HG03439 (cell line): ENCODE measurements around the gene SPECC1L.
A peak's percentile ranks its signal among the peaks of the same experiment; 100 is the strongest.
"Not testable (repeated sequence)": the region's sequence is repeated elsewhere in the genome, so short reads cannot be mapped to it uniquely, and the experiment has no call there.

Experiments
- ATAC-seq: cut with Tn5 transposase; IDR thresholded peaks from one replicate; pipeline ENCODE4 v1.9.1; 2021; ENCODE audit warnings: mild to moderate bottlenecking, moderate library complexity; ENCODE audit not compliant: unreplicated experiment

SPECC1L gene

GRCh38 chr22:24270556-24271385 lies at the start of gene SPECC1L:
Gene SPECC1L (plus strand): TSS chr22:24270831. CDS start chr22:24302232, 31,401 bp downstream.
- ATAC-seq: peak; percentile 91

DNA sequence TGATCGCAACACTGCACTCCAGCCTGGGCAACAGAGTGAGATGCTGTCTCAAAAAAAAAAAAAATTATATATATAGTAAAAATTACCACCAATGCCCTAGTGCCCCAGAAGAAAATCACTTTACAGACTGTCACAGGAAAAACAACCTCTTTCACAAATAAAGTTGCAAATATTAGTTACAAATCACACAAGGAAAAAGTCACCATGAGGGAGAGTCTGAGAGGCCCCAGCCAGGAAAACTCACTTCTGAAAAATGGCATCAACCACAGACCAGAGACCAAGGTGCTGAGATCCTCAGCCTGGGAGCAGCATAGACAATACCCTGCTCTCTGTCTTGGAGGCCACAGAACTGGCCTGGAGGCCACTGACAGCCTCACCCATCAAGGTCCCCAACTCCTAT lies 46.2 kb upstream of the SPECC1L start:
- no peak for ATAC-seq

DNA sequence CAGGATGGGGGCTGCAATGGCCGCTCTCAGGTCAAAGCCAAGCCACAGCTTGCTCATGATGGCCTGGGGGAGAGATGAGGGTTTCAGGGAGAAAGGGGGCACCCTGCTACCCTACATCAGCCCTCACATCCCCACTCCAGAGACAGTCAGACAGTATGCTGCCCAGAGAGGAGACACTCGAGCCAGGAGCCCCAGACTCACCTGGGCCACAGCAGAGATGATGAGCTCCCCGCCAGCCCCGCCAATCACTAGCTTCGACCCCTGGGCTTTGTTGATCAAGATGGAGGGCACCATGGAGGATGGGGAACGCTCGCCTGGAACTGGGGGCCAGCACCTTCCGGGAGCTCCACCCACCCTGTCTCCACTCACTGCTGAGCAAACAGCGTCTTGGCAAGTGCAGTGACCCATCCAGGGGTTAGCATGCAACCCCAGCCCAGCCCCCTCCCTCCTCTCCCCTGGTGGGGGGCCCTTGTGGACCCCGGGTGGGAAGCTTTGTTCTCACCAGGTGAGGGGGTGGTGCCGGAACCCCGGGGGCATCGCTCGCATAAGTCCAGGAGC lies 45.5 kb upstream of the SPECC1L start:
- ATAC-seq: no peak

DNA sequence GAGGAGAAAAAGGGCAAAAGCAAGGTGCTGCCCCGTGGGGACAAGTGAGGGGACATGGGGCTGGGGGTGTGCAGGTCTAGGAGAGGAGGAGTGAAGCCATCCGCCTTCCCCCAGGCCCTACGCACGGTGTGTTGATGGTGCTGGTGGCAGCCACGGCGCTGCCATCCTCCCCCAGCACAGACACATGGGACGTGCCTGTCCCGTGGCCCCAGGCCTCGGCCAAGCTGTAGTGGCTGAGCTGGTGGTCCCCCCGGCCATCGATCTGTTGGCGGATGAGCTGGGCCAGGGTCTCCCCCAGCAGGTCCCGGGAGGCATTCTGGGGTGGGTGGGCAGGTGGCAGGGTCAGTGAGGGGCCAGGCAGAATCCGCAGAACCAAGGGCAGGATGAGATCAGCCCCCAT lies 44.7 kb upstream of the SPECC1L start:
- no peak for ATAC-seq

GRCh38 chr22:24230911-24231656 lies 39.5 kb upstream of the SPECC1L start:
- ATAC-seq: no peak

DNA sequence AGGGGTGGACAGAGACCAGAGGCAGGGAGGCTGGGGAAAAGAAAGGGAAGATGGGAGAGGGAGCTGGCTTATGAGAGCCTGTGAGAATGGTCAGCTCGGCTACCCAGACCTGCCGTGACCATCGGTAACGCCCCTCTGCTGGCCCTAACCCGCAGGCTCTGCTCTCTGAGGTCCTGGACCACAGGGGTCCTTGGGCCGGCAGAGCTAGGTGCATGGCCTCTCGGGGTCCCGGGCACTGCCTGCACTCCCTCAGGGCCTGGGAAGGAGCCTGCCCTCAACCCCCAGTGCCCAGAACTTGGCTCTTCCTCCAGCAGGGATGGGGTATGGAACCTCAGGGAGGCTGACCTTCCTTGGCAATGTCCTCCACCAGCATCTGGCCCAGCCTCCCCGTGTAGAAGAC lies 38.9 kb upstream of the SPECC1L start:
- no peak for ATAC-seq

DNA sequence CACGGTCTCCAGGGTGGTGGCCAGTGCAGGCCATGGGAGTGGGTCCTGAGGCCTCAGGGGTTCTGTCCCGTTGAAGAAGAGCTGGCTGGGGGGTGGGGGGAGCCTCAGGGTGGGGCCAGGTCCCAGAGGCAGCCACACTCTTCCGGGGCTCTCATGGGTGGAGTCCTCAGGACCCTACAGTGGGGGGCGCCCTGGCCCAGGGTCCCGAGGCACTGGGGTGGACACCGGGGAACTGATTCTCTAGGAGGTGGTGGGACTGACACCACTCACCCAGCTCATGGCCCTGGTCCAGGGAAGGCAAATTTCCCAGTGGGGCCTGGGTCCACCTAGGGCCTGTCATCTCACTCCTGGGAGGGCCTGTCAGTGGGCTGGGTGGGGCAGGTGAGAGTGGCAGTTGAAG lies 38.5 kb upstream of the SPECC1L start:
- ATAC-seq: no peak

- no peak for ATAC-seq
These were observed 37.9 kb upstream of the SPECC1L start for GRCh38 chr22:24232725-24233124.

DNA sequence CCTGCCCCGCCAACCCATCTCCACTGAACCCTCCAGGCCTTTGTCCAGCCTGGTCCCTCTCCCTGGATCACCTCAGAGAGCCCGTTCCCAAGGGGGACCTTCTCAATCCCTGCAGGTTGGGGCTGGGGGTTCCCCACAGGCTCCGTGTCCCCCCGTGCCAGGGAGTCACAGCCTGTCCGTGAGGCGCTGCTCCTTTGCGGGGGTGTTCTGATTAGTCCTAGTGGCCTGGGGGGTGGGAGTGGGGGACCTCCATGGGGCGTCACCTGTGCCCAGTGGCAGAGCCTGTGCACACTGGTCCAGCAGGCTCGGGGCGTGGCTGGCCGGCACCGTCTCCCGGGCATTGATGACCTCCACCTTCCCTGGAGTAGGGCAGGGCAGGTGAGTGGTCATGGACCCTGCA lies 37.4 kb upstream of the SPECC1L start:
- no peak for ATAC-seq

- no peak for ATAC-seq
These were observed 36.8 kb upstream of the SPECC1L start for GRCh38 chr22:24233816-24234215.

DNA sequence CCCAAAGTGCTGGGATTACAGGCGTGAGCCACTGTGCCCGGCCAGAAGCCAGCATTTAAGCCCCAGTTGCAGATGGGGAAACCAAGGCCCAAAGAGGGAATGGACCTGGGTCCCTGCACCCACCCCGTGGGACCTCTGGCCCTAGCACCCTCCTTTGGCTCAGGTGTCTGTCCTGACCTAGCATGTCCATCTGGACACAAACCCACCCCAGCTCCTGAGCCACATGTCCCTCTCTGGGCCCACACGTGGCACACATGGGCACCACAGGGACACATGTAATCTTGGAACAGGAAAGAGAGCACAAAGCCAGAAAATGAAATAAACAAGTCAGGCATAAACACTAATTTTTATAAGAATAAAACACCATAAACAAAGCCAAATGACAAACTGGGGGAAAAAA lies 35.3 kb upstream of the SPECC1L start:
- no peak for ATAC-seq

GRCh38 chr22:24236656-24237055 lies 34.0 kb upstream of the SPECC1L start:
- ATAC-seq: no peak

- ATAC-seq: not testable (repeated sequence)
These were observed 32.4 kb upstream of the SPECC1L start for GRCh38 chr22:24238101-24238694.

DNA sequence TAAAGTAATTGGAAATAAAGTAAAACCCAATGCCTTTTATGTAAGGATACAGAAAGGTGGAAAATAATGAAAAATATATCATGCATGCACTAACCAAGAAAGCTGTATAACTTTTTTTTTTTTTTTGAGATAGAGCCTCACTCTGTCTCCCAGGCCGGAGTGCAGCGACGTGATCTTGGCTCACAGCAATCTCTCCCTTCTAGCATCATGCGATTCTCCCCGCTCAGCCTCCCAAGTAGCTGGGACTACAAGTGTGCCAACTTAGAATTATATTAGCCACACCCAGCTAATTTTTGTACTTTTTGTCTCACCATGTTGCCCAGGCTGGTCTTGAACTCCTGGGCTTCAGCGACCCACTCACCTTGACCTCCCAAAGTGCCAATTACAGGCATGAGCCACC lies 30.2 kb upstream of the SPECC1L start:
- no peak for ATAC-seq

DNA sequence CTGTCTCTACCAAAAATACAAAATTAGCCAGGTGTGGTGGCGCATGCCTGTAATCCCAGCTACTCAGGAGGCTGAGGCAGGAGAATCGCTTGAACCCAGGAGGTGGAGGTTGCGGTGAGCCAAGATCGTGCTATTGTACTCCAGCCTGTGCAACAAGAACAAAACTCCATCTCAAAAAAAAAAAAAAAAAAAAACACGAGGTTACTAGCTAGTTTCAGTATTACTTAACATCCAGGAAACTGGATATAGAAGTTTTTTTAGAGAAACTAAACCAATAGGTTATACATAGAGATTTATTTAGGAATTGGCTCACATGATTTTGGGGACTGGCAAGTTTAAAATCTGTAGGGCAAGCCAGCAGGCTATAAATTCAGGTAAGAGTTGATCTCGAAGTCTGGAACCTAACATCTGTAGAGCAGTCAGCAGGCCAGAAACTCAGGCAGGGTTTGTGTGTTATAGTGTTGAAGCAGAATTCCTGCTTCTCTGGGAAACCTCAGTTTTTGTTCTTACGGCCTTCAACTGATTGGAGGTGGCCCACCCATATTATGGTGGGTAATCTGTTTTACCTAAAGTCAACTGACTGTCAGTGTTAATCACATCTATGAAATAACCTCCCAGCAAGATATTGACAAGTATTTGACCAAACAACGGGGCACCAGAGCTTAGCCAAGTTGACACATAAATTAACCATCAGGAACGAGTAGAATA lies 29.5 kb upstream of the SPECC1L start:
- not testable (repeated sequence) for ATAC-seq

GRCh38 chr22:24243417-24243816 lies 27.2 kb upstream of the SPECC1L start:
- not testable (repeated sequence) for ATAC-seq

- ATAC-seq: no peak
These were observed 26.4 kb upstream of the SPECC1L start for GRCh38 chr22:24244144-24244787.

- not testable (repeated sequence) for ATAC-seq
These were observed 25.6 kb upstream of the SPECC1L start, which contains the start of gene GGT5 for GRCh38 chr22:24245030-24245431. Gene GGT5 (minus strand): TSS chr22:24245082. CDS start chr22:24244725, 357 bp downstream.

DNA sequence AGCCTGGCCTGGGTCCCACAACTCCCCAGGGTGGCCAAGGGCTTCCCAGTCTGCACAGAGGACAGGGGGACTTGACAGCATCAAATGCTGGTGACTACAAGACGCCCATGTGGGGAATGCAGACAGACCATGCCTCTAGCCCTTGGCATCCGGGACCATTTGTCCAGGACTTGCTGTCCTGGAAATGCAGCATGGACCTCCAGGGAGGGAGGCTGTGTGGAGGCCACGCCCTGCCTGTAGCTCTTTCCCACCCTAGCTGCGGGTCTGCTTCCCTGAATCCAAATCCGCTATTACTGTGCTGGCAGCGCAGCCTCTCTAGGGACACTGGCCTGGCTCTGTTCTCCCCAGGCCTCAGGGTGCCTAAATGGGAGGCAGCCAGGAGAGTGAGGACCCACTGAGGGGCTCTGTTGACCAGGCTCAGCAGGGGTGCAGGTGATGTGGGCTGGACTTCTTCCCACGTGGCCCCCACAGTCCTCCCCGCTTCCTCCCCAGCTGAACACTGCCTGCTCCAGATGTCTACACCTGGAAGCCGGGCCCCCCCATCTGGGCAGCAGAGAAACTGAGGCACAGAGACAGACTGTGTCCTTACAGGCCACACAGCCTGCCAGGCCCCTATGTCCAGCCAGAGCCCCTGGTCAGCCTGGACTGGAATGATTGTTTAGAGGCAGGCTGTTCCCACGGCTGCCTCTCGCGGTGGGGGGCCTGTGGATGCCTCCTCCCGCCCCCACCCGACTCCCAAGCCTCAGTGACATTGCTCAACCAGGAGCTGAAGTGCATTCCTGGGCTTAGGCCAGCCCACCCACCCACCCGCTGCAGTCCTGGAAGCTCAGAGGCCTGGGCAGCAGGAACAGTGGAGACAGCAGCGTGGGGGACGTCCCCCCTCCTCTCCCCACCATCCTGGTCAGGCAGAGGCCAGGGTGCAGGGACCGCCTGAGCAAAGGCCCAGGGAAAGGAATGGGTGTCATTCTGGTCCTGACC lies 24.8 kb upstream of the SPECC1L start:
- ATAC-seq: not testable (repeated sequence)
